ENCODE results near the gene KLF3. TPM values are rescaled to one million over a fixed set of nuclear protein-coding genes. Genes with fewer than 3 reads are reported as not detected.

The KLF3 gene
- total RNA-seq, 1 experiment from 2014 or later, result 29.0 TPM

GRCh38 chr4:38641811-38642210 lies 22.2 kb upstream of the KLF3 start:
- Histone ChIP-seq H3T11ph (ENCODE audit: low read length) (no peak overlapping the region), H3K23me2 (ENCODE audit: insufficient read length, low read depth, low read length, poor library complexity, severe bottlenecking) (no peaks in the 10 kb centered on the region), H3K23ac (ENCODE audit: insufficient read length, low read depth, low read length) (no peak overlapping the region), H2BK15ac (ENCODE audit: low read depth, low read length) (no peak overlapping the region), H3K18ac (ENCODE audit: insufficient read length, low read depth, low read length) (no peak overlapping the region), H2BK5ac (ENCODE audit: insufficient read length, low read length) (no peak overlapping the region), H2AK5ac (ENCODE audit: insufficient read length, low read length) (no peak overlapping the region), H3K9me3 (ENCODE audit: control insufficient read depth, low read depth, low read length) (no peaks in the 10 kb centered on the region), H3K9ac (ENCODE audit: extremely low read depth, insufficient read length, low read length) (no peak overlapping the region), H4K5ac (ENCODE audit: insufficient read length, low read depth, low read length) (no peak overlapping the region), H3K4me2 (ENCODE audit: insufficient read depth, insufficient read length, low read length) (no peak overlapping the region), H3K4ac (ENCODE audit: low read depth, low read length) (no peak overlapping the region), H3K56ac (ENCODE audit: insufficient read length, low read depth, low read length) (no peak overlapping the region), H4K8ac (replicated peaks; ENCODE audit: insufficient read length, low read depth, low read length) (no peak overlapping the region), H3K27ac (ENCODE audit: insufficient read length, low read depth, low read length) (no peak overlapping the region), H3K4me1 (ENCODE audit: insufficient read depth, low read length) (no peaks in the 10 kb centered on the region), H3K79me1 (ENCODE audit: insufficient read depth, low read depth, low read length, poor library complexity, severe bottlenecking) (no peaks in the 10 kb centered on the region), H4K20me1 (ENCODE audit: control insufficient read depth, insufficient read depth, insufficient read length) (no peaks in the 10 kb centered on the region), H3K14ac (ENCODE audit: insufficient read depth, low read length) (no peak overlapping the region), H2BK120ac (ENCODE audit: low read depth, low read length, poor library complexity, severe bottlenecking) (no peak overlapping the region), H4K91ac (ENCODE audit: insufficient read length, low read depth, low read length) (no peak overlapping the region), H3K79me2 (ENCODE audit: insufficient read depth, low read length) (no peaks in the 10 kb centered on the region), H2AFZ (ENCODE audit: low read length) (no peak overlapping the region), H2BK12ac (ENCODE audit: insufficient read length, low read depth, low read length) (no peak overlapping the region), H3K27me3 (ENCODE audit: insufficient read depth, low read length) (no peaks in the 10 kb centered on the region), H2BK20ac (ENCODE audit: low read depth, low read length, poor library complexity, severe bottlenecking) (no peak overlapping the region)
- no CpG with 5 or more reads among the region's 1 CpG for WGBS (ENCODE audit: extremely low coverage, insufficient read length, low lambda C conversion rate)
- Mint-ChIP-seq H3K9me3 (no peaks in the 10 kb centered on the region), H3K4me1 (no peaks in the 10 kb centered on the region), H3K36me3 (ENCODE audit: insufficient read depth in 1 of 3, low read depth in 3 of 3) (no peaks in the 10 kb centered on the region), H3K27ac (no peak overlapping the region; a peak in 1 of 7 replicates), H3K4me3 (no peak overlapping the region), H3K27me3 (ENCODE audit: low read depth) (no peaks in the 10 kb centered on the region)
- TF ChIP-seq CTCF (conservative IDR thresholded peaks at IDR 0.05), result no peak
- DNase-seq, result no peak
